Cortex of kidney (tissue), 1 donor: ENCODE results near the gene SELENOT.
"Not testable (repeated sequence)": the region's sequence is repeated elsewhere in the genome, so short reads cannot be mapped to it uniquely, and the experiment has no call there.

Experiments used
- DNase-seq: peaks from one replicate; lab custom pipeline; 2025; lab: John Stamatoyannopoulos, UW

Gene SELENOT

DNA sequence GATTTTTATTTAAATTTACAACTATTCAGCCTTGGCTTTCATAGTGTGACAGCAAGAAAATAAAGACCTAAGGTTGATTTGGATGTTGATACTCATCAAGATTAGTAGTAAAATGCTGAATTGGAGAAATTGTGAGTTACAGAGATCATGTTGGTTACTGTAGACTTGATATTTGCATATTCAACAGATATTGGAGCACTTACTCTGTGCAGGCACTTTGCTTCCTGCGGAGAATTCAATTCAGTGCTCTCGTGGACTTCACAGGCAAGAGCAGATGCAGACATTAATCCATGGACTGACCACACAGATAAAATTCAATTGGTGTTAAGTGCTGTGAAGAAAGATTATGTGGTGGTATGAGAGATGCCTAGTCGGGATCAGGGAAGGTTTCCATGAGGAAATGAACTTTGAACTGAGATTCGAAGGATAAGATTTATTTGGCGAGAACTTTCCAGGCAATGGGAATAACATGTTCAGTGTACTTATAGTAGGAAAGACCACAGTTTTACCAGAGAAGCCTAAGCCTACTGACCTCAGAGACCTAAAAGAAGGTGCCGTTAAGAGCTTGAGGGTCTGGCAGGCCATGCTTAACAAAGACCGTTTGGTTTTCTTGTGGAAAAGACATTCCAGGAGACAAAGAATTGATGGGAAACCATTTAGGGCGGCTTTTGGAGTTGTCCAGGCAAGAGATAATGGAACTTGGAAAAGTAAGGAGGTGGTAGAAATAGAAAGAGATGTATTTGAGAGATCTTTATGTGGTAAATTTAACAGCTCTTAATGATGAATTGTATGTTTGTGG, 4.3 kb downstream of the SELENOT start:
- DNase-seq = no peak

DNA sequence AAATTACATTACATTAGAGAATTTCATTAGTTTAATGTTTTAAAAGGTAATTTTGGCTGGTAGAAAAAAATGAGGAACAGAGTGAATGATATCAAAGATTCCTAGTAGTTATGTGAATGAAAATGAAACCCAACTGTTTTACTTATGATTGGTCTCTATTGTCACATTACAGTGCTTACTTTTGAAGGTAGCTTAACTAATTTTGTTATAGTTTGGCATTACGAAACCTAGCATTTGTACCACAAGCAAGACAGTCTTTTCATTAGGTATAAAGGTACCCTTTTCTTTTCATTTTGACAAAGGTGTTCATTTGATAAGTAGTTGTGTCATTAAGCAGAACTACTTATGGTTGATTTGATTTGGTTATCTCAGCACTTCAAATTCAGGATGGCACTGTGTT, 6.9 kb downstream of the SELENOT start:
- no peak for DNase-seq

DNA sequence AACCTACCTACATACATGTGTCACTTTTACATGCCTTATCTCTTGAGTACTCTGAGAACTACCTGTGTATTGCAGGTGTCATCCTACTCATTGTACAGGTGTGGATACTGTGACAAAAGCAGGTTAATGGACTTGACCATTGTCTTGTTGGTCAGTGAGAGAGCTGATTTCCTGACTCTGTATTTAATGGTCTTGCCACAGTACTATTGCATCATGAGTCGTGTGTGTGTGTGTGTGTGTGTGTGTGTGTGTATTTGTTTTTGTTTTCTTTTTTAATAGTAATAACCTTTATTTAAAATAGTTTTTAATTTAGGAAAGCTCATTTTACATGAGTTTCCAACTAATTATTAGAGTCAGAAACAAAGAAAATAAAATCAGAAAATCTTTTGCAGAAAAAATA, 7.7 kb downstream of the SELENOT start:
- DNase-seq = no peak

DNA sequence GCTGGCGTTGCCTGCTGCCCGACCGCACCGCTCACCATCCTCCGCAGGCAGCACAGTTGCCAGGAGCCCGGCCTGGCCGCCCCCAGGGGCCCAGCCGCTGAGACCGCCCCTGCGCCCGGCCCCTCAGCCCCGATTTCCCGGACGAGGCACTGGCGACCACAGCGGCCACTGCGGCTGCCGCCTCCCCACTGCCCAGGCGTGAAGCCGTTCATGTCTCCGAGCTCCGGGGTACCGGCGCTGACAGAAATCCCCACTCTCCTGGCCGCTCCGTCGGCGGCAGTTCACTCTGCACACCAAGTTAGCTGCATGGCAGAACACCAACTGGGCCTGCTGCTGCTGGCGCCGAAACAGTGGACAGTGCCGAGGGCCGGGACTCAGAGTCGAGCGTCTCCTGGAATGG, 8.5 kb downstream of the SELENOT start:
- no peak for DNase-seq

- DNase-seq = no peak
These were observed 9.4 kb downstream of the SELENOT start for GRCh38 chr3:150612494-150612893.

DNA sequence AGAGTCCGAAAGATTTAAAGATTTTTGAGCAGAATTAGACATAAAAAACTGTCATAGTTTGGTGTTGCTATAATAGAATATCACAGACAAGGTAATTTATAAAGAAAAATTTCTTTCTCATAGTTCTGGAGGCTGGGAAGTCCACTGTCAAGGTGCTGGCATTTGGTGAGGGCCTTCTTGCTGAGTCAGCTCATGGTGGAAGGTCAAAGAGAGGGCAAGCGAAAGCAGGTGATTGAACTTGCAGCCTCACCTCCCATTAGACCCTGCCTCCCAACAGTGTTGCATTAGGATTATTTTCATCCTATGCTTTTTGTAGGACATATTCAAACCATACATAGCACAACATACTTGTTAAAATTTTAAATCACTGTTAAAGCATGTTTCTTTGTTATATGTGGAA, 9.9 kb downstream of the SELENOT start:
- no peak for DNase-seq

DNA sequence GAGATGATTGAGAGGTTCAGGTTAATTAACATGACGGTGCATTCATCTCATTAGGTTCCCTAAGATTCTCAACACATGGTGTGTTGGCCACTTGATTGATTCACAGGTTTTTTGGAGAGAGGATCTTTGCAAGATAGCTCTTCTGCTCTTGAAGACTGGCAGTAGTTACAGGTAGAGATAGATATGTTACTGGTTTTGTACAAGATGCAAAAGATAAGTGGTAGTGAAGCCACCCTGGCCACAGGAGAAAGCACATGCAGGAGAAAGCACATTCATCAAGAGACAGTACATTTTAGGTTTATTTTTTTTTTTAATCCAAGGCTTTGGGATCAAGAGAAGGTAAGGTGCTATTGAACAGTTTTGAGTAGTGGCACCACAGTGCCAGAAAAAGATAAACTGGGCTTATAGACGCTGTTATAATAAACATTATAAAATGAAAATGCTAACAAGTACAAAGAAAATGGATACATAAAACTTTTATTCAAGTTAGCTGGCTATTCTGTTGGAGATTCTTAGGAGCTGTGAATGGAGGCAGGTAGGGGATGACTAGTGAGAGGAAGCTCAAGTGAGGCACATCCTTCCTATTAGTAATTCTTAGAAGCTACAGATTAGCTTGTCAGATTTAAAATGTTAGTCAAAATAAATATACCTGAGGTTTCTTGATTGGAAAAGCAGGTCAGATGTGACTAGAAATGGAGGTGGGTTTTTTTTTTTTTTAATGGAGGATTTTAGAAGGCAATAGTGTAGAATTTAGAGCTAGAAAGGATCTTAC, 10.8 kb downstream of the SELENOT start:
- DNase-seq = no peak

DNA sequence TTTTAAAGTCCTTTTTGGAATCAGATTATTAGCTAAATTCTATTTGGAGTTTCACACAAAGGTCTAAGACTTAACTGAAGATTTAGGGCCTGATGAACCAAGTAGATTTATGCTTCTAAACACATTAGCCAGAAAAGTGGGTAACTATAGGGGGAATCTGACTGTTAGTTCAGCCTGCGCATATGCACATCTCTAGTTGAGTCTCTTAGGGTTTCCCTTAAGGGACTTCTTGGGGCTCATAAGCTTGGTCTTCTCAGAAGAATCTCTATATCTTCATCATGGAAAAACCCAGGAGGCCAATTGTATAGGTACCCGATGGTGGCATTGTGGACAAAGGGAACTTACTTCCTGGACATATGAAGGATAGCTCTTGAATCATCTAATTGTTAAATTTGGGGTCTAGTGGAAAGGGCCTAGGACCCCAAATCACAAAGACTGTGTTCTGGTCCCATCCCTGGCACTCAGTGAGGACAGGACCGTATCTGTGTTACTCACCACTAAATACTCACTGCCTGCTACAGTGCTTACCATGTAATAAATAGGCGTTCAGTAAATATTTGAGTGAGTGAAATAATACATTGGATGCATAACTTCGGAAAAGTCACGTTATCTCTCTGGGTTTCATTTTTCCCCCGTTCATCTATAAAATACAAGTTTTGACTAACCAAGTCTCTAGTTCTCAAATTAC, 17.0 kb downstream of the SELENOT start:
- DNase-seq = no peak

- not testable (repeated sequence) for DNase-seq
These were observed 19.8 kb downstream of the SELENOT start for GRCh38 chr3:150622955-150623354.

DNA sequence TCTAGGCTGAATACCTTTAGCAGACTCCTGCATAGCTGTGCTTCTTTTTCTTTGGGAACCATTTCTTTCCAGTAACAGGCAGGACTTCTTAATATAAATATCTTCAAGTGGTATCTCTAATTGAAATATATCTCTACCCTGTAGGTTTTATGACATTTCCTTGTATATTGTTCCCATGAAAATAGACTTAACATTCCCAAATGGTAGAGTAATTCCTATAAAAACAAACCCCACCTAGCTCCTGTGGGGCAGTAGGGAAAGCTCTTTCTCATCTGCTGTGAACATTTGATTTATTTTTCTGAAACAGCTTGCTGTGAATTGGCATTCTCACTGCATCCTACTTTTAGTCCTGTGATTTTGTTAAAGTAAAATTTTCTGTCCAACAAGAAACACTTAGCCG, 20.8 kb downstream of the SELENOT start:
- no peak for DNase-seq

DNA sequence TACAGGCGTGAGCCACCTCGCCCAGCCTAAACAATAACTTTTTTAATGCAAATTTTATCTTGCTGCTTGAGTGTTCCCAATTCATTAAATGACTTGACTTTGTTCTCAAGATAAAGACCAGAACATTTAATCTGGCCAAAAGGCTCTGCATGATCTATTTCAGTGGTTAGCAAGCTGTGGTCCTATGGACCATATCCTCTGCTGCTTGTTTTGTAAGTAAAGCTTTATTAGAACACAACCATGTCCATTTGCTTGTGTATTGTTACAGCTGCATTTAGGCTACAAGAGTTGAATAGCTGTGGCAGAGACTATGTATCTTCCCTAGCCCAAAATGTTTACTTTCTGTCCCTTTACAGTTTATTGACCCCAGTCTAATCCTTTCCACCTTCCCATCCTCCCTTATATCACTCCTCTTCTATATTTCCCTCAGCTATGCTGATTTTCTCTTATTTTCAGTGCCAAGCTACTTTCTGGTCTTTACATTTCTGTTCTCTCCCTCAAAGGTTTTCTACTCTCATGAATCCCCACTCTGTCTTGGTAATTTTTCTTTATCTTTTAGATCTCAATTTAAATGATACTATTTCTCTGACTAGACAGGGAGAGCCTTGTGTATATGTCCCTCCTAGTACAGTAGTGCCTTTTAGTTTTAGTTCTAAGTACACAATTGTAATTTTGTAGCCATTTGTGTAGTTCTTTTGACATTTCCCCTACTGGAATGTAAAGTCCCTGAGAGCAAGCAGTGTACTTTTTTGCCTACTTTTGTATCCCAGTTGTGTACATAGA, 23.2 kb downstream of the SELENOT start:
- no peak for DNase-seq

- DNase-seq = no peak
These were observed 24.4 kb downstream of the SELENOT start for GRCh38 chr3:150627557-150627956.

GRCh38 chr3:150631515-150632221, 28.5 kb downstream of the SELENOT start:
- DNase-seq = no peak

GRCh38 chr3:150635076-150635475, 32.0 kb downstream of the SELENOT start:
- DNase-seq = no peak

GRCh38 chr3:150635526-150635925, 32.4 kb downstream of the SELENOT start:
- no peak for DNase-seq

DNA sequence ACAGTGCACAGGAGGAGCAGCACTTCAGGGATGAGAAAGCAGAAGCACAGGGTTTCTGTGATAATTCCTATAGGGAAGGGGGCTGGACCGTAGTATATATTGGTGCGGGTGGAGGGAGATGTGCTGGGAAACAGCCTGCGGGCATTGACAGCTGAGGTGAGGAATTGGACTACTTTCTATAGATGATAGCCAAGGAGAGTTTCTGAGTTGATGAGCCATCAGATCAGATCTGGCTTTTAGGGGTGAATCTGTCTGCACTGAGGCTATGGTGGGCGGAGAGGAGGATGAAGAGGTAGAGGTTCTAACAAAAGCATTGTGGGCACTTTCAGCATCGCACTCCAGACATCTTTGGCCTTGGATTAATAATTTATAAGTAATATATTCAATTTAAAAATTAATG, 33.1 kb downstream of the SELENOT start:
- DNase-seq = no peak

DNA sequence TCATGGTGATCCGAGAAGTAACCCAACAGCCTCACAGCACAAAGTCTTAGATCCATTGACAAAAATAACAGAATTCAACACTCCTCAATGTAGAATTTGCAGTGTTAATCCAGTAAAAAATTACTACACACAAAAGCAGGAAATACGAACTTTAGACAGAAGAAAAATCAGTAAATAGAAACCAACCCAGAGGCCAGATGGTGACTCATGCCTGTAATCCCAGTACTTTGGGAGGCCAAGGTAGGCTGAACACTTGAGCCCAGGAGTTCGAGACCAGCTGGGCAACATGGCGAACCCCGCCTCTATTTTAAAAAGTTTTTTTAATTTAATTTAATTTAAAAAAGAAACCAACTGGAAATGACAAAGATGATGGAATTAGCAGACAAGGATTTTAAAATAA, 36.1 kb downstream of the SELENOT start:
- no peak for DNase-seq

DNA sequence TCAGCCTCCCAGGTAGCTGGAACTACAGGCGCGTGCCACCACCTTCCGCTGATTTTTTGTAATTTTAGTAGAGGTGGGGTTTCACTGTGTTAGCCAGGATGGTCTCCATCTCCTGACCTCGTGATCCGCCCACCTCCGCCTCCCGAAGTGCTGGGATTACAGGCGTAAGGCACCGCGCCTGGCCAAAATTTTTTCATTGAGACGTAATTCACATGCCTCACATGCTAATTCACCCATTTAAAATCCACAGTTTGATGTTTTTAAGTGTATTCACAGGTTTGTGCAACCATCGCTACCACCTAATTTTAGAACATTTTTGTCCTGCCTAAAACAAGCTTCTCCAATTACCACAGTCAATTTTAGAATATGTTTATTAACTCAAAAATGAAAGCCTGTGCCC, 37.1 kb downstream of the SELENOT start:
- DNase-seq = no peak

- no peak for DNase-seq
These were observed 50.0 kb downstream of the SELENOT start for GRCh38 chr3:150653110-150653561.

DNA sequence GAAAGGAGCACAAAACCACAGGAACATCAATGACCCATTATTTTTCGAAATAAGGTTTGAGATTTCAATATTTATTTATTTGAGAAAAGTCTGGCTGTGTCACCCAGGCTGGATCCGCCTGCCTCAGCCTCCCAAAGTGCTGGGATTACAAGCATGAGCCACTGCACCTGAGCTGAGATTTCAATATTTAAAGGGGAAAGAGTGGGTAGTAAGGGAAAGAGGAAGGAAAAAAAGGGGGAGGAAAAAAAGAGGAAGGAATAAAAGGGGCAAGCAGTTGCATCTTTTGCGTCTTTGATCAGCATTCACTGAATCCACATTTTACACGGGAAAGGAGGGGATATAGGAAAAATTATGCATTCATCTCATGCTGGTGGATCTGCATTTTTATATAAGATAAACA, 53.2 kb downstream of the SELENOT start:
- no peak for DNase-seq
